Stimulated activated CD4-positive, alpha-beta T cell treated with anti-CD3 and anti-CD28 coated beads, Interleukin-2, amount 100 ng/mL, for 24 hours (primary cell): Measurements from ENCODE around the gene NUP54.

Source experiments
- DNase-seq, 2 donors: peaks; one replicate each; pipeline ENCODE4 v3.0.0-alpha.2; 2020

Gene NUP54

GRCh38 chr4:76067652-76068286 is 80.4 kb downstream of the NUP54 start:
- DNase-seq: peak; percentile 74 to 80

GRCh38 chr4:76066546-76066945 is 81.7 kb downstream of the NUP54 start:
- no peak for DNase-seq
